GM18858 (cell line): ENCODE data around the gene CYSLTR2.

Experiments
- ATAC-seq: cut with Tn5 transposase; IDR thresholded peaks from one replicate; pipeline ENCODE4 v1.9.1; 2021; ENCODE audit not compliant: unreplicated experiment

CYSLTR2 gene

DNA sequence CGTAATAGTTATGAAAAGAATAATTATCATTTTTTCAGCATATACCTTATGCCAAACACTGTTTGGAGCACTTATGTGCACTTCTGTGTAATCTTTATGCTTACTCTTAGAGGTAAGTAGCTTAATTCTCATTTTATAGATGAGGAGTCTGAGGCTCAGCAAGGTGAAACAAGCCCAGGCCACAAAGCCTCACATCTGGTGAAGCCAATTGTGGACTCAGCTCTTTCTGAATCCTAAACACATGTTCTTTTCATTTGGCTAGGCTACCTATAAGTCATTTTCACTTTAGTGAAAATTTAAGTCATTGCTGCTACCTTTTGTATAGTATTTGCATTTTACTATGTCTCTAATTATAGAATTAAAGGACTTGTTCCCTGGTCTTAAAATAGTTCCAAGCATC is 84.0 kb downstream of the CYSLTR2 start:
- no peak for ATAC-seq

- no peak for ATAC-seq
Measured at GRCh38 chr13:48738311-48738710, 84.6 kb downstream of the CYSLTR2 start.

DNA sequence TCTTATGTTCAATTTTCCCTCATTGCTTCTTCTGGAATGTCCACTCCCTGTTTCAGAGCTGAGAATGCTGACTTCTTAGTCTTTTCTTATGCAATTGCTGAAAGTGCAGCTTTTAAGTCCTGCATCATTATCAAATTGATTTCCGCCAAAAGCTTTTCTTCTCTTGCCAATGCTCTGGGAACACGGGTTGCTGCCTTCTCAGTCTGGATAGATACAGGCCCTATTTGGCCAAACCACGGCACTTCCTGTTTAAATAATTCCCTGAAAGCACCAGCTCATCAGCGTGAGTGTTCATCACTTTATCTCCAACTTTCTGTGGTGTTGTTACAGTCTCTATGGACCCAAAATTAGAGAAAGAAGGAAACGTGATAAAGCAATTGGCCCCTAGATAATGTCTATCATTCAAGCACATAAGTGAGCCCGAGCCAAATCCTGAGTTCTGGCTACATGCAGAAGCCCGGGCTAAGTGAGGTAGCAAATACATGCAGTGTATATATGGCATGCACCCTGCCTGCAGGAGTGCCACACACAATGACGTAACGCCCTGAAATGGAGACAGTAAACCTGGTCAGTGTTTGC is 85.7 kb downstream of the CYSLTR2 start:
- ATAC-seq = no peak

DNA sequence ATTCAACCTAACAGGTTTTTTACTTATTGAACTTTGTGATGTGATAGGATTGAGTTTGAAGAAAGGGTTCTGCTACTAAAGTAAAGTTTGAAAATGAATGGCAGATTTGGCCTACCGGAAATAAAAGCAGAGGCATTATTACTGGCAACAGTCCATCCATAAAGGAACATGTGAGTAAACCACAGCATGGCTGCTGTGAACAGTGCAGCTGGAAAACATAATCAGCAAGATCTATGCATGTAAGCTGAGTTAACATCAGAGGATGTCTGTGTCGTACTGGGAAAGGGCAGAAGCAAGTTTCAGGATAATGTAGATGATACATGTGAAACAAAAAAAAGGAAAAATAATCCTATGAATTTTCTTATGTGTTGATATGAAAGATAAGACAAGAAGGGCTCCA is 87.6 kb downstream of the CYSLTR2 start:
- ATAC-seq = no peak

- ATAC-seq = no peak
Measured at GRCh38 chr13:48746821-48747220, 93.1 kb downstream of the CYSLTR2 start.

- ATAC-seq = no peak
Measured at GRCh38 chr13:48748681-48749080, 95.0 kb downstream of the CYSLTR2 start.

GRCh38 chr13:48749144-48749543 is 95.4 kb downstream of the CYSLTR2 start:
- ATAC-seq = no peak

DNA sequence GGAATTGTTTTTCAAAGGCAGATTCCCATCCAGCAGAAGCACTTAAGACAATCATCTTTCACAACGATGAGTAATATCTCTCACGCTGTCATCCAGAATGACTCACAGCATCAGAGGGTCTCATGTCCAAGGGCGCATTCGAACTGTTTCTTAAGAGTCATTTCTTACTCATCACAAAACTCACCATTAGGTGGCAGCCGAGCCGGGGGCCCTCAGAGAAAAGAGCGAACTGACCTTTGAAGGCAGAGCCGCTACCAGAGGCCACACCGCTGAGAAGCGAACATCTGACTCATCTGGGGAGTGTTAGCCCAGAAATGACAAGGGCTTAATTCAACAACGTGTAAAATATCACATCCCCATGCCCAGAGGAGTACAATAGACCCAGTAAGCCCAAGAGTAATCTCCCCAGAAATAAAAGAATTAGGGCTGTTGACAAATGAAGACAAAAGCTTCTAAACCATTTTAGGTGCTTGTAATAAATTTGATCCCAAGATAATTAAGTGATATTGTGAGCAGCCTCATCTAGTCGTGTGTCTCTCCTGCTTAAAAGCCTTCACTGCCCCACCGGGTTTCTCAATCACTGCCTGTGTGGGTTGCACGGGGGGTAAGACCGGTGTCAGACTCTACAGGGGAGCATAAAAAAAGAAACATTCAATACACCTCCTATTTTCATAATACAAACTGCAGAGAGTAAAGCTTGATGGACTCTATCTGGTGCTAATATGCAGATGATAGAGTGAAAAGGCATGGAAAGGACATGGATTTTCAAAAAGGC is 96.2 kb downstream of the CYSLTR2 start:
- peak; percentile 94 for ATAC-seq

- no peak for ATAC-seq
Measured at GRCh38 chr13:48750588-48751383, 97.1 kb downstream of the CYSLTR2 start.

DNA sequence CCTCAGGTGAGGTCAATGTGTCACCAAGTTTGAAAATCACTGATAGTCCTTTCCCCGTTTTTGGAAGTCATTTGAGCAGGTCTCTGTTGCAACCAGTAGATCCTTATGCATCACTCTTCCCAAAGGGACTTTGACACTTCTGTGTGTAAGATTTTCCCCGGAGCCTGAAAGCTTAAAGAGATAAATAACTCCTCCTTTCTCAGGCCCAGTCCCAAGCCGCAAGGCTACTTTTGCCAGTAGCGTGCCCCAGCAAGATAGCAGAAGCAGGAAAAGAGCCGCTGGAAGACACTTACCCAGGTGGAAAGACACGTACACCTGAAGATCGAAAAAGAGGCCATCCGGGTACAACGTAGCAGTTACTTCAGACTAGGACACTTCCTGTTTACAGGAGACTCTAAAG is 106.9 kb downstream of the CYSLTR2 start:
- no peak for ATAC-seq
